Measurements from ENCODE around the gene ATXN7L2. TPM values are rescaled to one million over a fixed set of nuclear protein-coding genes. Genes with fewer than 3 reads are reported as not detected.

The ATXN7L2 gene
- total and polyA plus RNA-seq, 10 of the 15 experiments (the other 5 are each of a cell fraction or from before 2014, with no cell fraction given) = 0.27 to 7.4 (median 4.9) TPM

GRCh38 chr1:109539676-109540075, 56.0 kb downstream of the ATXN7L2 start, which contains the start of gene GPR61:
Gene GPR61 (plus strand): TSS chr1:109539872. CDS start chr1:109543023, 3,151 bp downstream.
- Histone ChIP-seq H3K79me2 (ENCODE audit: control insufficient read depth, insufficient read depth, low read length) (no peaks in the 10 kb centered on the region), H3K9ac (ENCODE audit: control insufficient read depth, insufficient read depth, low read length) (no peak within 1 kb of the TSS), H4K20me1 (ENCODE audit: control insufficient read depth, insufficient read depth) (no peaks in the 10 kb centered on the region), H3K4me1 (ENCODE audit: control insufficient read depth, insufficient read depth, low read length) (no peaks in the 10 kb centered on the region), H3K4me2 (ENCODE audit: control insufficient read depth, insufficient read depth) (no peak within 1 kb of the TSS), H3K27me3 (replicated peaks in 1 of 2; ENCODE audit: control insufficient read depth in 2 of 2, insufficient read depth in 2 of 2, low read length in 1 of 2) (no peaks in the 10 kb centered on the region), H2AFZ (ENCODE audit: control insufficient read depth, low read depth, low read length) (no peak within 1 kb of the TSS), H3K27ac (ENCODE audit: control insufficient read depth, insufficient read depth) (no peak within 1 kb of the TSS), H3K36me3 (ENCODE audit: control insufficient read depth in 2 of 2, insufficient read depth in 2 of 2, low read length in 1 of 2) (no peaks in the 10 kb centered on the region), H3K9me3 (replicated peaks; ENCODE audit: control insufficient read depth, insufficient read depth, low read length) (no peaks in the 10 kb centered on the region), H3K4me3 (no peak within 1 kb of the TSS)
- CTCF ChIA-PET = interaction anchor here (0.9 to 21.3 kb wide), 3 partner anchors 39 to 444 kb away, joined by 3 to 1280 read pairs (median 11); partner anchors contain the start of genes AHCYL1, AMIGO1 and CYB561D1
- SMC1A ChIA-PET (ENCODE audit: uncharacterized antibody, unreplicated experiment) = interaction anchor here (0.7 to 2.5 kb wide), 2 partner anchors 10 to 116 kb away, joined by 4 to 10 read pairs; partner anchors contain the start of gene GSTM4
- intact Hi-C loops (cut with micrococcal nuclease; ENCODE audit: unreplicated experiment) = no loop called here
- in situ Hi-C loops (cut with MboI) = no loop called here
- TF ChIP-seq MTA3 (IDR thresholded peaks at IDR 0.05; ENCODE audit: borderline replicate concordance, low read length) = no peak
- POLR2A ChIA-PET = interaction anchor here (0.9 kb wide), 1 partner anchor 467 kb away, joined by 3 read pairs; no protein-coding TSS in a partner anchor
- ATAC-seq (no peak), FAIRE-seq (no peak), DNase-seq (ENCODE audit: low read depth, low spot score) (no peak)
- WGBS (ENCODE audit: insufficient coverage, insufficient replicate concordance, low lambda C conversion rate, missing lambda C conversion rate) = 77% methylated on average over 5 of the region's 7 CpGs
- BruUV-seq (replicated peaks) = no TSS peak
- RAD21 ChIA-PET (ENCODE audit: unreplicated experiment) = interaction anchor here (1.7 kb wide), 1 partner anchor 235 kb away, joined by 5 read pairs; no protein-coding TSS in a partner anchor

- no peak overlapping the region for H3K4me2 ChIP-seq (ENCODE audit: control insufficient read depth, insufficient read depth)
- no peaks in the 10 kb centered on the region for H3K9me3 ChIP-seq (replicated peaks; ENCODE audit: control insufficient read depth, insufficient read depth, low read length)
- H3K4me3 ChIP-seq = no peak overlapping the region
- ChIA-PET SMC1A (ENCODE audit: uncharacterized antibody, unreplicated experiment) (interaction anchor here (0.6 to 1.7 kb wide), 6 partner anchors 9 to 444 kb away, joined by 3 to 6 read pairs (median 3); partner anchors contain the start of genes AHCYL1 and CYB561D1), RAD21 (ENCODE audit: unreplicated experiment) (no interaction called here), POLR2A (interaction anchor here (1.3 kb wide), 1 partner anchor 99 kb away, joined by 4 read pairs; no protein-coding TSS in a partner anchor), CTCF (interaction anchor here (0.6 to 21.3 kb wide), 10 partner anchors 8 to 443 kb away, joined by 3 to 1280 read pairs (median 4); partner anchors contain the start of genes AHCYL1, AMIGO1 and CYB561D1)
- in situ Hi-C loops (cut with MboI) (no loop called here), intact Hi-C loops (cut with micrococcal nuclease; ENCODE audit: unreplicated experiment) (no loop called here)
- H3K27ac ChIP-seq (ENCODE audit: control insufficient read depth, insufficient read depth) = no peak overlapping the region
- H3K4me1 ChIP-seq (ENCODE audit: control insufficient read depth, insufficient read depth, low read length) = no peaks in the 10 kb centered on the region
- H3K79me2 ChIP-seq (ENCODE audit: control insufficient read depth, insufficient read depth, low read length) = no peaks in the 10 kb centered on the region
- BruUV-seq (replicated peaks) = no TSS peak
- TF ChIP-seq SIN3A (IDR thresholded peaks at IDR 0.05; ENCODE audit: low read depth, low read length) (no peak), BCL11A (IDR thresholded peaks at IDR 0.05; ENCODE audit: low read depth, low read length) (no peak), SKIL (IDR thresholded peaks at IDR 0.05; ENCODE audit: low read depth, poor library complexity, severe bottlenecking) (no peak), HDGF (IDR thresholded peaks at IDR 0.05) (no peak)
- no peaks in the 10 kb centered on the region for H3K36me3 ChIP-seq (ENCODE audit: control insufficient read depth in 2 of 2, insufficient read depth in 2 of 2, low read length in 1 of 2)
- H4K20me1 ChIP-seq (ENCODE audit: control insufficient read depth, insufficient read depth) = no peaks in the 10 kb centered on the region
- H2AFZ ChIP-seq (ENCODE audit: control insufficient read depth, low read depth, low read length) = no peak overlapping the region
- H3K27me3 ChIP-seq (replicated peaks in 1 of 2; ENCODE audit: control insufficient read depth in 2 of 2, insufficient read depth in 2 of 2, low read length in 1 of 2) = no peaks in the 10 kb centered on the region
- no peak for DNase-seq (ENCODE audit: low read depth, low spot score)
- no peak for FAIRE-seq
- no peak overlapping the region for H3K9ac ChIP-seq (ENCODE audit: control insufficient read depth, insufficient read depth, low read length)
- no peak for ATAC-seq
- 15% methylated on average over 3 of the region's 3 CpGs for WGBS (ENCODE audit: insufficient coverage, insufficient replicate concordance, low lambda C conversion rate, missing lambda C conversion rate)
Measured at GRCh38 chr1:109541102-109541501, 57.4 kb downstream of the ATXN7L2 start.

Other genes with a start within 250 kb of the ATXN7L2 start
Only the 7 nearest of the 16 such genes appear.
- 0.27 and 0.28 TPM in 2 replicates for gene SORT1, start 86.0 kb upstream of the ATXN7L2 start, total RNA-seq (2014; rRNA removed)
- 0.18 and 0.23 TPM in 2 replicates for gene SORT1, start 86.0 kb upstream of the ATXN7L2 start, total RNA-seq (2014; rRNA removed; fragmentation: Illumina TruSeq; extraction: Trizol)
- 1.2 and 1.4 TPM in 2 replicates for gene SORT1, start 86.0 kb upstream of the ATXN7L2 start, total RNA-seq (2021)
- 0.33 and 0.62 TPM in 2 replicates for gene SORT1, start 86.0 kb upstream of the ATXN7L2 start, polyA plus RNA-seq (2011; rRNA removed)
- 0.16 and 0.59 TPM in 2 replicates for gene SORT1, start 86.0 kb upstream of the ATXN7L2 start, polyA plus RNA-seq (2014; fragmentation: Illumina TruSeq; extraction: Trizol)
- under 1 TPM; 0.06 to 0.16 TPM for gene SORT1, start 86.0 kb upstream of the ATXN7L2 start, polyA plus RNA-seq (2014; fragmentation: Nextera tagmentation; extraction: Ambion mirVana)
- gene SORT1, start 86.0 kb upstream of the ATXN7L2 start, polyA plus RNA-seq (2014; rRNA removed) = 0.39 and 0.42 TPM in 2 replicates
- gene SORT1, start 86.0 kb upstream of the ATXN7L2 start, polyA plus RNA-seq (2016; fragmentation: Nextera tagmentation; extraction: Ambion mirVana) = 1 to 10 TPM in 1 of 2 experiments, not detected in 1; 1.9 TPM
- gene PSMA5, start 57.5 kb upstream of the ATXN7L2 start, total RNA-seq (2014; rRNA removed) = 58.7 and 68.4 TPM in 2 replicates
- gene PSMA5, start 57.5 kb upstream of the ATXN7L2 start, total RNA-seq (2014; rRNA removed; fragmentation: Illumina TruSeq; extraction: Trizol) = 89.3 and 96.9 TPM in 2 replicates
- 166 and 170 TPM in 2 replicates for gene PSMA5, start 57.5 kb upstream of the ATXN7L2 start, total RNA-seq (2021)
- gene PSMA5, start 57.5 kb upstream of the ATXN7L2 start, polyA plus RNA-seq (2011; rRNA removed) = 203 and 210 TPM in 2 replicates
- gene PSMA5, start 57.5 kb upstream of the ATXN7L2 start, polyA plus RNA-seq (2014; fragmentation: Illumina TruSeq; extraction: Trizol) = 146 and 154 TPM in 2 replicates
- 100 to 1,000 TPM; 267 to 271 TPM for gene PSMA5, start 57.5 kb upstream of the ATXN7L2 start, polyA plus RNA-seq (2014; fragmentation: Nextera tagmentation; extraction: Ambion mirVana)
- 124 and 141 TPM in 2 replicates for gene PSMA5, start 57.5 kb upstream of the ATXN7L2 start, polyA plus RNA-seq (2014; rRNA removed)
- 100 to 1,000 TPM; 235 to 250 TPM for gene PSMA5, start 57.5 kb upstream of the ATXN7L2 start, polyA plus RNA-seq (2016; fragmentation: Nextera tagmentation; extraction: Ambion mirVana)
- gene SYPL2, start 17.4 kb upstream of the ATXN7L2 start, total RNA-seq (2014; rRNA removed) = not detected in 2 replicates
- 0.04 TPM in 1 of 2 replicates, not detected in the other for gene SYPL2, start 17.4 kb upstream of the ATXN7L2 start, total RNA-seq (2014; rRNA removed; fragmentation: Illumina TruSeq; extraction: Trizol)
- 0.08 TPM in 1 of 2 replicates, not detected in the other for gene SYPL2, start 17.4 kb upstream of the ATXN7L2 start, total RNA-seq (2021)
- gene SYPL2, start 17.4 kb upstream of the ATXN7L2 start, polyA plus RNA-seq (2011; rRNA removed) = 0.04 and 0.11 TPM in 2 replicates
- gene SYPL2, start 17.4 kb upstream of the ATXN7L2 start, polyA plus RNA-seq (2014; fragmentation: Illumina TruSeq; extraction: Trizol) = 0.06 and 0.08 TPM in 2 replicates
- gene SYPL2, start 17.4 kb upstream of the ATXN7L2 start, polyA plus RNA-seq (2014; fragmentation: Nextera tagmentation; extraction: Ambion mirVana) = under 1 TPM in 1 of 2 experiments, not detected in 1; 0.05 TPM
- 0.03 and 0.09 TPM in 2 replicates for gene SYPL2, start 17.4 kb upstream of the ATXN7L2 start, polyA plus RNA-seq (2014; rRNA removed)
- gene SYPL2, start 17.4 kb upstream of the ATXN7L2 start, polyA plus RNA-seq (2016; fragmentation: Nextera tagmentation; extraction: Ambion mirVana) = under 1 TPM in 1 of 2 experiments, not detected in 1; 0.04 TPM
- gene CYB561D1, start 10.2 kb downstream of the ATXN7L2 start, total RNA-seq (2014; rRNA removed) = 3.3 TPM in 2 replicates
- 2.5 and 3.2 TPM in 2 replicates for gene CYB561D1, start 10.2 kb downstream of the ATXN7L2 start, total RNA-seq (2014; rRNA removed; fragmentation: Illumina TruSeq; extraction: Trizol)
- 5.9 and 6.2 TPM in 2 replicates for gene CYB561D1, start 10.2 kb downstream of the ATXN7L2 start, total RNA-seq (2021)
- 7.5 and 9.0 TPM in 2 replicates for gene CYB561D1, start 10.2 kb downstream of the ATXN7L2 start, polyA plus RNA-seq (2011; rRNA removed)
- gene CYB561D1, start 10.2 kb downstream of the ATXN7L2 start, polyA plus RNA-seq (2014; fragmentation: Illumina TruSeq; extraction: Trizol) = 3.4 and 3.7 TPM in 2 replicates
- 1 to 10 TPM in 1 of 2 experiments, under 1 TPM in 1; 0.68 to 1.0 TPM for gene CYB561D1, start 10.2 kb downstream of the ATXN7L2 start, polyA plus RNA-seq (2014; fragmentation: Nextera tagmentation; extraction: Ambion mirVana)
- 5.0 and 5.5 TPM in 2 replicates for gene CYB561D1, start 10.2 kb downstream of the ATXN7L2 start, polyA plus RNA-seq (2014; rRNA removed)
- gene CYB561D1, start 10.2 kb downstream of the ATXN7L2 start, polyA plus RNA-seq (2016; fragmentation: Nextera tagmentation; extraction: Ambion mirVana) = 1 to 10 TPM; 3.2 to 3.3 TPM
- gene AMIGO1, start 25.8 kb downstream of the ATXN7L2 start, total RNA-seq (2014; rRNA removed) = 0.06 and 0.22 TPM in 2 replicates
- gene AMIGO1, start 25.8 kb downstream of the ATXN7L2 start, total RNA-seq (2014; rRNA removed; fragmentation: Illumina TruSeq; extraction: Trizol) = 0.04 and 0.09 TPM in 2 replicates
- 0.27 and 0.28 TPM in 2 replicates for gene AMIGO1, start 25.8 kb downstream of the ATXN7L2 start, total RNA-seq (2021)
- gene AMIGO1, start 25.8 kb downstream of the ATXN7L2 start, polyA plus RNA-seq (2011; rRNA removed) = 0.08 and 0.10 TPM in 2 replicates
- gene AMIGO1, start 25.8 kb downstream of the ATXN7L2 start, polyA plus RNA-seq (2014; fragmentation: Illumina TruSeq; extraction: Trizol) = 0.07 and 0.11 TPM in 2 replicates
- under 1 TPM; 0.02 to 0.11 TPM for gene AMIGO1, start 25.8 kb downstream of the ATXN7L2 start, polyA plus RNA-seq (2014; fragmentation: Nextera tagmentation; extraction: Ambion mirVana)
- 0.11 TPM in 1 of 2 replicates, not detected in the other for gene AMIGO1, start 25.8 kb downstream of the ATXN7L2 start, polyA plus RNA-seq (2014; rRNA removed)
- gene AMIGO1, start 25.8 kb downstream of the ATXN7L2 start, polyA plus RNA-seq (2016; fragmentation: Nextera tagmentation; extraction: Ambion mirVana) = under 1 TPM; 0.08 to 0.26 TPM
- 0.44 TPM in 1 of 2 replicates, not detected in the other for gene GPR61, start 56.0 kb downstream of the ATXN7L2 start, total RNA-seq (2014; rRNA removed)
- 0.31 and 0.32 TPM in 2 replicates for gene GPR61, start 56.0 kb downstream of the ATXN7L2 start, total RNA-seq (2014; rRNA removed; fragmentation: Illumina TruSeq; extraction: Trizol)
- gene GPR61, start 56.0 kb downstream of the ATXN7L2 start, total RNA-seq (2021) = 0.38 TPM in 1 of 2 replicates, not detected in the other
- 0.23 and 0.53 TPM in 2 replicates for gene GPR61, start 56.0 kb downstream of the ATXN7L2 start, polyA plus RNA-seq (2011; rRNA removed)
- gene GPR61, start 56.0 kb downstream of the ATXN7L2 start, polyA plus RNA-seq (2014; fragmentation: Illumina TruSeq; extraction: Trizol) = 0.21 TPM in 1 of 2 replicates, not detected in the other
- 1 to 10 TPM in 1 of 2 experiments, under 1 TPM in 1; 0.19 to 1.1 TPM for gene GPR61, start 56.0 kb downstream of the ATXN7L2 start, polyA plus RNA-seq (2014; fragmentation: Nextera tagmentation; extraction: Ambion mirVana)
- gene GPR61, start 56.0 kb downstream of the ATXN7L2 start, polyA plus RNA-seq (2014; rRNA removed) = not detected in 2 replicates
- gene GPR61, start 56.0 kb downstream of the ATXN7L2 start, polyA plus RNA-seq (2016; fragmentation: Nextera tagmentation; extraction: Ambion mirVana) = under 1 TPM; 0.47 to 0.84 TPM
- 8.0 and 9.9 TPM in 2 replicates for gene GNAI3, start 64.7 kb downstream of the ATXN7L2 start, total RNA-seq (2014; rRNA removed)
- gene GNAI3, start 64.7 kb downstream of the ATXN7L2 start, total RNA-seq (2014; rRNA removed; fragmentation: Illumina TruSeq; extraction: Trizol) = 9.7 and 9.8 TPM in 2 replicates
- 7.3 and 7.7 TPM in 2 replicates for gene GNAI3, start 64.7 kb downstream of the ATXN7L2 start, total RNA-seq (2021)
- 9.4 and 15.3 TPM in 2 replicates for gene GNAI3, start 64.7 kb downstream of the ATXN7L2 start, polyA plus RNA-seq (2011; rRNA removed)
- gene GNAI3, start 64.7 kb downstream of the ATXN7L2 start, polyA plus RNA-seq (2014; fragmentation: Illumina TruSeq; extraction: Trizol) = 7.9 and 9.6 TPM in 2 replicates
- gene GNAI3, start 64.7 kb downstream of the ATXN7L2 start, polyA plus RNA-seq (2014; fragmentation: Nextera tagmentation; extraction: Ambion mirVana) = 1 to 10 TPM; 6.2 TPM
- 4.7 and 5.9 TPM in 2 replicates for gene GNAI3, start 64.7 kb downstream of the ATXN7L2 start, polyA plus RNA-seq (2014; rRNA removed)
- 10 to 100 TPM; 12.0 to 13.8 TPM for gene GNAI3, start 64.7 kb downstream of the ATXN7L2 start, polyA plus RNA-seq (2016; fragmentation: Nextera tagmentation; extraction: Ambion mirVana)

Measured in GM12878 (cell line).